Psoas muscle (tissue), 8 donors: ENCODE measurements around the gene PRPF6. TPM values are rescaled to one million over a fixed set of nuclear protein-coding genes. Genes with fewer than 3 reads are reported as not detected.
A peak's percentile ranks its signal among the peaks of the same experiment; 100 is the strongest.

Experiments
- ATAC-seq, 4 donors: fragments of 200-7000 bp; cut with Tn5 transposase; one replicate each; pipeline ENCODE4 v1.9.1; 2020; ENCODE audit warnings: moderate library complexity in 3 of 4, mild to moderate bottlenecking in 2 of 4
- DNase-seq, 2 donors: peaks; one replicate each; pipeline ENCODE4 v3.0.0-alpha.2; 2020
- H3K27ac ChIP-seq: fragments of 200-600 bp; one replicate; pipeline ENCODE4 v1.8.0; 2022
- H3K27me3 ChIP-seq, 3 donors: fragments of 200-600 bp in 1 of 3; one replicate each; pipeline versions ENCODE4 v1.6.1 to v1.8.0; 2013 to 2022; ENCODE audit warnings: low read length in 2 of 3, mild to moderate bottlenecking in 2 of 3, moderate library complexity in 1 of 3; ENCODE audit not compliant: insufficient read depth in 3 of 3
- H3K36me3 ChIP-seq, 2 donors: fragments of 200-600 bp in 1 of 2; one replicate each; pipeline versions ENCODE4 v1.6.1 to v1.8.0; 2013 to 2022; ENCODE audit warnings: low read depth in 1 of 2, mild to moderate bottlenecking in 1 of 2, moderate library complexity in 1 of 2; ENCODE audit not compliant: insufficient read depth in 1 of 2
- H3K4me1 ChIP-seq: fragments of 200-600 bp; one replicate; pipeline ENCODE4 v1.8.0; 2022
- H3K4me3 ChIP-seq: fragments of 200-600 bp; one replicate; pipeline ENCODE4 v1.8.0; 2022; ENCODE audit warnings: mild to moderate bottlenecking
- H3K9me3 ChIP-seq: fragments of 200-600 bp; one replicate; pipeline ENCODE4 v1.8.0; 2022
- whole genome bisulfite sequencing, 3 donors: extraction: QIAGEN DNeasy Blood & Tissue Kit; methylation state at CpG; one replicate each; pipeline versions ENCODE4 v1.1.6 to v1.1.7; 2013; 5-methylcytosine and 5-hydroxymethylcytosine counted together
- intact Hi-C, 2 donors: fragments of 100-400 bp; cut with DNase I; formaldehyde crosslinking; loops; one replicate each; pipeline versions ENCODE4 v1.11.0 to v1.14.2; 2022
- polyA plus RNA-seq, 3 donors: library from polyadenylated mRNA; stranded (reverse); fragments of 200-250 nt; gene quantifications; one replicate each; pipeline ENCODE4 v1.2.3, GENCODE V29; 2013
- total RNA-seq, 4 donors: library from RNA; stranded (reverse); fragmentation: NEBNext Ultra II Directional in 2 of 4; extraction: Animal tissue kit (Norgen Biotek cat#: 25700) in 2 of 4; gene quantifications; one replicate each; pipeline versions ENCODE4 v1.2.1 to v1.2.4, GENCODE V29; 2021 to 2023
- TF ChIP-seq, protein P1 (sequence below): fragments of 200-600 bp; IDR thresholded peaks from one replicate; pipeline ENCODE4 v1.8.0; 2022; ENCODE audit warnings: antibody characterized with exemption
- donor health status: healthy with polysubstance abuse.
- donor health status: DM: no; HTN: no; CAD: no; lungs with moderate emphysema.
- donor health status: Bipolar disorder and iron deficiency.
- donor health status: healthy.
- donor health status: DM: yes; HTN: yes; CAD: no.
- donor health status: DM: no; HTN: no; CAD: no.
- donor health status: DM: no; HTN: no; CAD: no.
- donor health status: DM: yes; HTN: yes; CAD: no.

PRPF6 gene
- total and polyA plus RNA-seq, 7 donors, result 38.8 to 75.4 (median 56.8) TPM

DNA sequence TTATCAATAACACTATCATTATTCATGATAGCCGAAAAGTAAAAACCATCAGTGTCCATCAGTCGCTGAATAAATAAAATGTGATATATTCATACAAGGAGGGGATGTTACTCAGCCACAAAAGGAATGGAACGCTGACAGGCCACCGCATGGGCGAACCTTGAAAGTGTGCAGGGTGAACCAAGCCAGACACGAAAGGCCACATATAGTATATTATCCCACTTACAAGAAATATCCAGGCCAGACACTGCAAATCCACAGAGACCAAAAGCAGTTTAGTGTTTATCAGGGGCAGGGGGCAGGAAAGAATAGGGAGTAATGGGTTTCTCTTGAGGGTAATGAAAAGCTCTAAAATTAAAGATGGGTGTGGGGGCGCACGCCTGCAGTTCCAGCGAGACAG, 62.8 kb downstream of the PRPF6 start:
- no peak overlapping the region for H3K4me3 ChIP-seq
- no peaks in the 10 kb centered on the region for H3K36me3 ChIP-seq
- H3K27ac ChIP-seq, result no peak overlapping the region
- H3K9me3 ChIP-seq, result no peaks in the 10 kb centered on the region
- H3K4me1 ChIP-seq, result peaks cover 7% of the 10 kb centered on the region
- TF ChIP-seq, protein P1, sequence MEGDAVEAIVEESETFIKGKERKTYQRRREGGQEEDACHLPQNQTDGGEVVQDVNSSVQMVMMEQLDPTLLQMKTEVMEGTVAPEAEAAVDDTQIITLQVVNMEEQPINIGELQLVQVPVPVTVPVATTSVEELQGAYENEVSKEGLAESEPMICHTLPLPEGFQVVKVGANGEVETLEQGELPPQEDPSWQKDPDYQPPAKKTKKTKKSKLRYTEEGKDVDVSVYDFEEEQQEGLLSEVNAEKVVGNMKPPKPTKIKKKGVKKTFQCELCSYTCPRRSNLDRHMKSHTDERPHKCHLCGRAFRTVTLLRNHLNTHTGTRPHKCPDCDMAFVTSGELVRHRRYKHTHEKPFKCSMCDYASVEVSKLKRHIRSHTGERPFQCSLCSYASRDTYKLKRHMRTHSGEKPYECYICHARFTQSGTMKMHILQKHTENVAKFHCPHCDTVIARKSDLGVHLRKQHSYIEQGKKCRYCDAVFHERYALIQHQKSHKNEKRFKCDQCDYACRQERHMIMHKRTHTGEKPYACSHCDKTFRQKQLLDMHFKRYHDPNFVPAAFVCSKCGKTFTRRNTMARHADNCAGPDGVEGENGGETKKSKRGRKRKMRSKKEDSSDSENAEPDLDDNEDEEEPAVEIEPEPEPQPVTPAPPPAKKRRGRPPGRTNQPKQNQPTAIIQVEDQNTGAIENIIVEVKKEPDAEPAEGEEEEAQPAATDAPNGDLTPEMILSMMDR, result no peak
- ATAC-seq, result no peak
- 76 to 88% (median 80%) methylated on average over 9 of the region's 9 CpGs for WGBS, 3 donors
- peaks cover 0 to 90% (median 34%) of the 10 kb centered on the region in 3 donors for H3K27me3 ChIP-seq
- no peak for DNase-seq
- intact Hi-C loops, result no loop called here

DNA sequence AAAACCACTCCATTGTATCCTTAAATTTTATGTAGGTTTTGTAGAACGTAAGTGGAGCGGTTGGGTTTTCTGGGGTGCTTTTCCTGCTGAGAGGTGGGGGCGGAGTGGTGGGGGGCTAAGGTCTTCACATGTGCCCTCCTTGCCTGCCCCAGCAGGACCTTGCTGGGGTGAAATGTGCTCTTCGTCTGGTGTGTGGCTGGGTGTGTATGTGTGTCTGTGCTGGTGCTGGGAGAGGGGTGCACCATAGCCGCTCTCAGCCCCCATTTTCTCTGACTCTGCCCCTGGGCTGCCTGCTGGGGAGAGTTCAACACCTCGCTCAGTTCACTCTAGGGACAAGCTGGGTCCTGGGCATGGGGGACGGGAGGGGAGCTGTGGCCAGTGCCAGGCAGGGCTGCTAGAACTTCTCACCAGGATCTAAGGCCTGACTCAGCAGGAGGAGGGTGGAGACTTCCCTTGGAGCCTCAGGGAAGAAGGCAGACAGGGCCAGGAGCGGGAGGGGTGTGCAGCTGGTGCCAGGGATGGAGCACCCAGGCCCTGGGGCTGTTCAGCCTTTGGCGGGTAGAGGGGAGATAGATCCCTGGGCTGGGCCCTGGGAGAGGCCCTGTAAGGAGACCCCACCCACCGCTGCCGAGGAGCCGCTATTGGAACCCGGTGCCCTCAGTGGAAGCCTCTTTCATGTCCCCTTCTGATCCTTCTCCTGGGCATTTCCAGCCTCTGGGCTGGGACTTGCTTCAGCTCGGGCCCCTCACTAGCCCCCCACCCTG, 63.7 kb downstream of the PRPF6 start:
- DNase-seq (no peak), ATAC-seq (peak in 3 of 4 donors; percentile 26 to 36 (median 35))
- H3K36me3 ChIP-seq, result no peaks in the 10 kb centered on the region
- H3K4me1 ChIP-seq, result peaks cover under 1% of the 10 kb centered on the region
- 55 to 61% (median 57%) methylated on average over 13 to 14 of the region's 14 CpGs for WGBS, 3 donors
- intact Hi-C loops, result no loop called here
- H3K4me3 ChIP-seq, result no peak overlapping the region
- no peak overlapping the region for H3K27ac ChIP-seq
- peaks cover 0 to 87% (median 32%) of the 10 kb centered on the region in 3 donors for H3K27me3 ChIP-seq
- H3K9me3 ChIP-seq, result no peaks in the 10 kb centered on the region
- TF ChIP-seq, protein P1, result no peak

DNA sequence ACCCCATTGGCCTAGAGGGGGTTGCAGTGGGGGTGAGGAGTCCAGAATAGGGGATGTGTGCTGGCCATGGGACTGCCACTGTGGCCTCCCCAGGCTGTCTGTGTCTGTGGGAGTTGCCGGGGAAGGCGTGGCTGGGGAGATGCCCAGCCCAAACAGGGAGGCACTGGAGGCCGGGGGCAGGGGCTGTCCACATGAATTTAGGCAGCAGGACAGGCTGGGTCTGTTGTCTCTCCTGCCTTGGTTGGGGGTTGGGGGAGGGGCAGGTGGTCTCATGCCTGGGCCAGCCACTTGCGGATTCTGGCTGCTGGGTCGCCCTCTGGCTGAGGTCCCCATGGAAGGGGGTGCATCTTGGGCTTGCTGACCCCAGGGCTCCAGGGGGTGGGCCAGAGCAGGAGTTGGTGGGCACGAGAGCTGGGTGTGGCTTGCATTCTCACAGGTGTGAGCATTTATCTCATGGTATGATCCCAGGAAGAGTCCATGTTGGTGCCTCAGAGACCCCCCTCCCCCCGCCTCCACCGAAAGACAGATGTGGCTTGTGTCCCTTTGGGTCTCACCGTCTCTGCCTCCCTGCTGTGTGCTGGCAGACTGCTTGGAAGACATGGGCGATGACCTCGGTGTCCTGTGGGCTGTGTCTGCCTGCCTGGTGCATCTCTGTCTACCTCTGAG, 64.5 kb downstream of the PRPF6 start:
- peaks cover 0 to 87% (median 37%) of the 10 kb centered on the region in 3 donors for H3K27me3 ChIP-seq
- H3K27ac ChIP-seq, result no peak overlapping the region
- no peak for DNase-seq
- TF ChIP-seq, protein P1, result no peak
- intact Hi-C loops, result no loop called here
- no peaks in the 10 kb centered on the region for H3K4me1 ChIP-seq
- WGBS, 3 donors, result 39 to 45% (median 41%) methylated on average over 10 to 11 of the region's 11 CpGs
- H3K36me3 ChIP-seq, result no peaks in the 10 kb centered on the region
- H3K9me3 ChIP-seq, result no peaks in the 10 kb centered on the region
- H3K4me3 ChIP-seq, result no peak overlapping the region
- peak in 1 of 4 donors; percentile 11 for ATAC-seq

DNA sequence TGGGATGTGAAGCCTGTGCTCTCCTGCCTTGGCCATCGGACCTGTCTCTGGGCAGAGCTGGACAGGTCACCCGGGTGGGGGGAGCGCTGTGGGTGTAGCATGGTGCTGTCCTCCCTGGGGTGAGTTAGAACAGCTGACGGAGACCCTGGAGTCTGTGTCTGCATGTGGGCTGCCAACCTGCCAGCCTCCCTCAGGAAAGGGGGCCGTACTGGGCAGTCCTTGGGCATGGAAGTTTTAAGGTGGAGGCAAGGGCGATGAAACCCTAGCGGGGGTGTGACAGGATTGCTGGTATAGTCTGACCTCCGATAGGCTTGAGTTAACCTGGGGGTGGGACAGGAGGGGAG, 66.1 kb downstream of the PRPF6 start:
- Histone ChIP-seq H3K36me3 (no peaks in the 10 kb centered on the region), H3K4me1 (no peaks in the 10 kb centered on the region), H3K4me3 (peak overlapping the region; percentile 57), H3K27ac (no peak overlapping the region), H3K9me3 (no peaks in the 10 kb centered on the region), H3K27me3 (peaks cover 0 to 83% (median 35%) of the 10 kb centered on the region in 3 donors)
- intact Hi-C loops, result no loop called here
- DNase-seq, result no peak
- TF ChIP-seq, protein P1, result no peak
- 61 to 66% (median 64%) methylated on average over 8 of the region's 8 CpGs for WGBS, 3 donors
- ATAC-seq, result no peak
